ENCODE measurements around the gene LEF1.

DNA sequence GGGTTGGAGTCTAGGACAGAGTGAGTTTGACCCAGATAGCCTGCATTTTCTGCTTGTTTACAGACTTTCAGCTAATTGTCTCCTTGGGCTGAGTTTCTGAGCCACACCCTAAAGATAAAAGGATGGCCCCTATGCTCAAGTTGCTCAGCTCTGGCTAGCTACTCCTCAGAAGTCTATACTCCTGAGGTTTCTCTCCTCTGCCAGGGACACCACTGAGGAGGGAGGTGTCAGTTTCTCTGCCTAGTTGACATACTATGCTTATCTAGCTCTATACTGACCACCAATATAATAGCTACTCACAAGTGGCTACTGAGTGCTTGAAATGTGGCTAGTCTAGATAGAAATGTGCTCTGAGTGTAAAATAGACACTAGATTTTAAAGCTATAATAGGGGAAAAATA lies 155.4 kb downstream of the LEF1 start:
- TF ChIP-seq, protein P1, sequence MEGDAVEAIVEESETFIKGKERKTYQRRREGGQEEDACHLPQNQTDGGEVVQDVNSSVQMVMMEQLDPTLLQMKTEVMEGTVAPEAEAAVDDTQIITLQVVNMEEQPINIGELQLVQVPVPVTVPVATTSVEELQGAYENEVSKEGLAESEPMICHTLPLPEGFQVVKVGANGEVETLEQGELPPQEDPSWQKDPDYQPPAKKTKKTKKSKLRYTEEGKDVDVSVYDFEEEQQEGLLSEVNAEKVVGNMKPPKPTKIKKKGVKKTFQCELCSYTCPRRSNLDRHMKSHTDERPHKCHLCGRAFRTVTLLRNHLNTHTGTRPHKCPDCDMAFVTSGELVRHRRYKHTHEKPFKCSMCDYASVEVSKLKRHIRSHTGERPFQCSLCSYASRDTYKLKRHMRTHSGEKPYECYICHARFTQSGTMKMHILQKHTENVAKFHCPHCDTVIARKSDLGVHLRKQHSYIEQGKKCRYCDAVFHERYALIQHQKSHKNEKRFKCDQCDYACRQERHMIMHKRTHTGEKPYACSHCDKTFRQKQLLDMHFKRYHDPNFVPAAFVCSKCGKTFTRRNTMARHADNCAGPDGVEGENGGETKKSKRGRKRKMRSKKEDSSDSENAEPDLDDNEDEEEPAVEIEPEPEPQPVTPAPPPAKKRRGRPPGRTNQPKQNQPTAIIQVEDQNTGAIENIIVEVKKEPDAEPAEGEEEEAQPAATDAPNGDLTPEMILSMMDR (IDR thresholded peaks at IDR 0.05), result no peak
- no peak for TF ChIP-seq POLR2A (IDR thresholded peaks at IDR 0.05)
- TF ChIP-seq POLR2AphosphoS5 (IDR thresholded peaks at IDR 0.05), result no peak
- no peak for TF ChIP-seq EP300 (IDR thresholded peaks at IDR 0.05)
